Activated naive CD8-positive, alpha-beta T cell treated with anti-CD3 and anti-CD28 coated beads, Interleukin-2, amount 10 ng/mL, durations not matched to agents 7 days and 5 days (primary cell): ENCODE results near the gene DDX51. TPM values are rescaled to one million over a fixed set of nuclear protein-coding genes. Genes with fewer than 3 reads are reported as not detected.

Experiments
- ATAC-seq: fragments of 150-1000 bp; cut with Tn5 transposase; one replicate; pipeline ENCODE4 v1.10.0; 2021; ENCODE audit warnings: low read depth, moderate library complexity
- POLR2A ChIA-PET: fragments of 350-600 bp; sonication (Branson Sonifier 250); formaldehyde crosslinking; loops from one replicate; lab custom pipeline; 2021; ENCODE audit warnings: antibody characterized with exemption; lab: Charles Lee
- DNase-seq: peaks from one replicate; pipeline ENCODE4 v3.0.0; 2021
- H3K27ac Mint-ChIP-seq: one replicate; pipeline ENCODE4 v1.8.0; 2022; ENCODE audit warnings: mild to moderate bottlenecking, mixed read lengths
- H3K27me3 Mint-ChIP-seq: one replicate; pipeline ENCODE4 v1.8.0; 2022; ENCODE audit warnings: mild to moderate bottlenecking, moderate library complexity, mixed read lengths
- H3K36me3 Mint-ChIP-seq: one replicate; pipeline ENCODE4 v1.8.0; 2021; ENCODE audit warnings: mild to moderate bottlenecking, mixed read lengths
- H3K4me1 Mint-ChIP-seq: one replicate; pipeline ENCODE4 v1.8.0; 2021; ENCODE audit warnings: mixed read lengths
- H3K4me3 Mint-ChIP-seq: one replicate; pipeline ENCODE4 v1.8.0; 2022; ENCODE audit warnings: mild to moderate bottlenecking, moderate library complexity, mixed read lengths
- H3K9me3 Mint-ChIP-seq: one replicate; pipeline ENCODE4 v1.8.0; 2021; ENCODE audit warnings: mixed read lengths
- total RNA-seq, 2 experiments: library from RNA; stranded (reverse); gene quantifications; one replicate each; pipeline ENCODE4 v1.2.3, GENCODE V29; 2021

The DDX51 gene
- total RNA-seq, 2 experiments from 2014 or later: 31.9 to 33.5 TPM

DNA sequence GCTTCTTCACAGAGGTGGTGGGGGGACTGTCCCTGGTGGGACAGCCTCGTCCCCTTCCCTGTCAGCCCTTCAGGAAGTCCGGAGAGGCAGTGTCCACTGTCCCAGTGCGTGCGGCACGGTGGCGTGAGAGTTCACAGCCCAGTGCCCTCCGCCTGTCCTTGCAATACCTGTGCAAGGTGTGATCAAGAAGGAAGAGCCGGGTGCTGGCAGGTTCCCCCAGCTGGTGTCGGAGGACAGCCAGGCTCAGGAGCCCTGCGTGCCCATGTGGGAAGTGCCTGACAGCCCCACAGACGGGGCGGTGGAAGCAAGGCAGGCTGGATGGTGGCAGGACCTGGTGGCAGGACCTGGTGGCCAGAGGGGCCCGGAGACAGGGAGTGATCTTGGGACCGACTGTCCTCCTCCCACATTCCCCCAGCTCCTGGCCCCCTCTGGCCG, 16.5 kb upstream of the DDX51 start:
- Mint-ChIP-seq H3K4me1 (peaks cover 10% of the 10 kb centered on the region), H3K36me3 (no peaks in the 10 kb centered on the region), H3K4me3 (no peak overlapping the region), H3K27me3 (no peaks in the 10 kb centered on the region), H3K27ac (no peak overlapping the region), H3K9me3 (no peaks in the 10 kb centered on the region)
- DNase-seq (no peak), ATAC-seq (no peak)
- POLR2A ChIA-PET: interaction anchor here (0.9 kb wide), 1 partner anchor 25 kb away, joined by 3 read pairs; no protein-coding TSS in a partner anchor

DNA sequence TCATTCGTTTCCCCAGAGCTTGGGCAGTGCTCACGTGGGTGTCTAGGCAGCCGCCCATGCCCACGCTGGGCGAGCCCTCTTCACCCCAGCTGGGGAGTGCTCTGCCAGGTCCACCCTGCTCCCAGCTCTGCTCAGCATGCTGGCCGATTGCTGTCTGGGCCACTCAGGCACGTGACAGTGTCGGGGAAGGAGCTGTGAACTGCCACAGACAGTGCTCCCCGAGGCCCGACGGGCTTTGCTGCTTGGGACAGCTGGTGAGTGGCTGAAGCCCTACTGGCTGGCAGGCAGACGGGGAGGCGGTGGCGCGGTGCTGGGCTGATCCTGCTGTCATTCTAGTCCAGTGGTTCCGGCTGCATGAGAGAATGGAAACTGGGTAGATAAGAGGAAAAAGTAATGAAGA, 15.9 kb upstream of the DDX51 start:
- no peak overlapping the region for H3K27ac Mint-ChIP-seq
- no peaks in the 10 kb centered on the region for H3K36me3 Mint-ChIP-seq
- POLR2A ChIA-PET: no interaction called here
- no peak for ATAC-seq
- H3K9me3 Mint-ChIP-seq: no peaks in the 10 kb centered on the region
- DNase-seq: peak; percentile 33
- peaks cover 10% of the 10 kb centered on the region for H3K4me1 Mint-ChIP-seq
- H3K27me3 Mint-ChIP-seq: no peaks in the 10 kb centered on the region
- H3K4me3 Mint-ChIP-seq: no peak overlapping the region

DNA sequence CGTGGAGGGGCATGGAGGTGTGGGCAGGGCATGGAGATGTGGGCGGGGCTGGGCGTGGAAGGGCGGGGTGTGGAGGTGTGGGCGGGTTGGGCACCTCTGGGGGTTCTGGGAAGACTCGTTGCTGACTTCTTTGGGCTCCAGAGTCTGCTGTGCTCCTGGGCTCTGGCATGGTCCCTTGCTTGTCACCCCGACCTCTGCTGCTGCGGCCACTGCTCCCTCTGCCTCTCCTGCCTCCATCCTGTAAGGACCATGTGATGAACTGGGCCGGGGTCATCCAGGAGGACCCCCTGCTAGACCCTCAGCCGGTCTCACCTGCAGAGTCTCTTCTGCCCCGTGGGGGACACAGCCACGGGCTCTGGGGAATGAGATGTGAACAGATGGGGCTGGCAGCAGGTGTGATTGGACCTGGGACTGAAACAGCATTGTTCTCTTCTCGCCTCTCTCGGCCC, 15.5 kb upstream of the DDX51 start:
- H3K4me1 Mint-ChIP-seq: peaks cover 10% of the 10 kb centered on the region
- no peak overlapping the region for H3K4me3 Mint-ChIP-seq
- no peaks in the 10 kb centered on the region for H3K36me3 Mint-ChIP-seq
- no peak overlapping the region for H3K27ac Mint-ChIP-seq
- ATAC-seq (no peak), DNase-seq (peak; percentile 29)
- H3K9me3 Mint-ChIP-seq: no peaks in the 10 kb centered on the region
- no peaks in the 10 kb centered on the region for H3K27me3 Mint-ChIP-seq
- POLR2A ChIA-PET: no interaction called here

DNA sequence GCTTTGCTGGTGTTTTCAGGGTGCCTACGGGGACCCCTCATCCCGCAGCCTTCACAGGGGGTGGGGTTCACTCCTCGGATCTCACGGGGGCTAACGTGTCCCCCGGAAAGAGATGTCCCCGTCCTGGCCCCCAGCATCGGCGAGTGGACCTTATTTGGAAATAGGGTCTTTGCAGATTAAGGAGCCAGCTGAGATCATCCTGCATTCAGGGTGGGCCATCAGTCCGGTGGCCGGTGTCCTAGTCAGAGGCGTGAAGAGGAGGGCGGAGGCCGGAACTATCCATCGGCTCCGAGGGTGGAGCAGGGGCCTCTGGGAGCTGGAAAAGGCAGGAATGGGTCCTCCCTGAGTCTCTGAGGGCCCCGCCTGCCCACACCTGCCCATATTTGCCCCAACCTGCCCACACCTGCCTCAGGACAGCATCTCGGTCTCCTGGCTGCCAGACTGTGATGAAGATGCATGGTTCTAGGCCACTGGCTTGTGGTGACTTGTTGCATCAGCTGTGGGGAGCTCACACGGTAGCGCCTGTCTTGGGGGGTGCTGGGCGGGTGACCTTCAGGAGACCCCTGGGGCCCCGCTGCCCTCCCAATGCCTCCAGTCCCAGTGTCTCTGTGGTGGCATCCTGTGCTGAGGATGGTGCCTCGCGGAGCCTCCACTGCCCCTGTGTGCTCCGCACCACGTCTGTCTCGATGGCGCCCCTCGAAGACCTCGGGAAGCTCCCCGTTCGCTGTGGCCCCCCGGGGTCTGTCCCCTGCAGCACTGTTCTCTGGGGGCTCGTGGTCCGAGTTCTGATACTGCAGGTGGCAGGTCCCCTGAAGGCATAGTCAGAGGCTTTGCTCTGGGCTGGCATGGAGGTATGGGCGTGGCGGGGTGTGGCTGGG, 14.8 kb upstream of the DDX51 start:
- DNase-seq (peak; percentile 28), ATAC-seq (no peak)
- POLR2A ChIA-PET: interaction anchor here (0.9 kb wide), 1 partner anchor 30 kb away, joined by 3 read pairs; no protein-coding TSS in a partner anchor
- Mint-ChIP-seq H3K4me3 (no peak overlapping the region), H3K27me3 (no peaks in the 10 kb centered on the region), H3K27ac (no peak overlapping the region), H3K36me3 (no peaks in the 10 kb centered on the region), H3K4me1 (peaks cover 6% of the 10 kb centered on the region), H3K9me3 (no peaks in the 10 kb centered on the region)

DNA sequence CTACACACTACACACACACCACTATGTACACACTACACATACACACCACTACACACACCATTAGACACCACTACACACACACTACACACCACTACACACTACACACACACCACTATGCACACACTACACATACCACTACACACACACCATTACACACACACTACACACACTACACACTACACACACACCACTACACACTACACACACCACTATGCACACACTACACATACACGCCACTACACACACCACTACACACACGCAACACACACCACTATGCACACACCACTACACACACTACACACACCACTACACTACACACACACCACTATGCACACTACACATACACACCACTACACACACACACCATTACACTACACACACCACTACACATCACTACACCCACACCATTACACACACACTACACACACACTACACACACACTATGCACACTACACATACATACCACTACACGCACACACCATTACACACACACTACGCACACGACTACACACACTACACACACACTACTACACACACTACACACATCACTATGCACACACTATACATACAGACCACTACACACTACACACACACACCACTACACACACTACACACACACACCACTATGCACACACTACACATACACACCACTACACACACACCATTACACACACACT, 13.8 kb upstream of the DDX51 start:
- no peak overlapping the region for H3K4me3 Mint-ChIP-seq
- no peaks in the 10 kb centered on the region for H3K9me3 Mint-ChIP-seq
- no peak for DNase-seq
- no peak for ATAC-seq
- POLR2A ChIA-PET: no interaction called here
- H3K27me3 Mint-ChIP-seq: no peaks in the 10 kb centered on the region
- H3K27ac Mint-ChIP-seq: no peak overlapping the region
- H3K36me3 Mint-ChIP-seq: no peaks in the 10 kb centered on the region
- peaks cover 4% of the 10 kb centered on the region for H3K4me1 Mint-ChIP-seq

DNA sequence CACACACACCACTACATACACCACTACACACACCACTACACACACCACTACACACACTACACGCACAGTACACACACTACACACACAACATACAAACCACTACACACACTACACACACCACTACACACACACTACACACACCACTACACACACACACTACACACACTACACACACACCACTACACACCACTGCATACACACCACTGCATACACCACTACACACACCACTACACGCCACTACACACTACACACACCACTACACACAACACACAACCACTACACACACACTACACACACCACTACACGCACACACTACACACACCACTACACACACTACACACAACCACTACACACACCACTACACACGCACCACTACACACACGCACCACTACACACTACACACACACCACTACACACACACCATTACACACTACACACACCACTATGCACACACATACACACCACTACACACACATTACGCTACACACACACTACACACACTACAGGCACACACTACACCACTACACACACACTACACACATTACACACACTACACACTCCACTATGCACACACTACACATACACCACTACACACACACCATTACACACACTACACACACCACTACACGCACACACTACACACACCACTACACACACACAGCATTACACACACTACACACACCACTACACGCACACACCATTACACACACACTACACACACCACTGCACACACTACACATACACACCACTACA, 12.6 kb upstream of the DDX51 start:
- no peak overlapping the region for H3K4me3 Mint-ChIP-seq
- no peak for ATAC-seq
- no peaks in the 10 kb centered on the region for H3K27me3 Mint-ChIP-seq

DNA sequence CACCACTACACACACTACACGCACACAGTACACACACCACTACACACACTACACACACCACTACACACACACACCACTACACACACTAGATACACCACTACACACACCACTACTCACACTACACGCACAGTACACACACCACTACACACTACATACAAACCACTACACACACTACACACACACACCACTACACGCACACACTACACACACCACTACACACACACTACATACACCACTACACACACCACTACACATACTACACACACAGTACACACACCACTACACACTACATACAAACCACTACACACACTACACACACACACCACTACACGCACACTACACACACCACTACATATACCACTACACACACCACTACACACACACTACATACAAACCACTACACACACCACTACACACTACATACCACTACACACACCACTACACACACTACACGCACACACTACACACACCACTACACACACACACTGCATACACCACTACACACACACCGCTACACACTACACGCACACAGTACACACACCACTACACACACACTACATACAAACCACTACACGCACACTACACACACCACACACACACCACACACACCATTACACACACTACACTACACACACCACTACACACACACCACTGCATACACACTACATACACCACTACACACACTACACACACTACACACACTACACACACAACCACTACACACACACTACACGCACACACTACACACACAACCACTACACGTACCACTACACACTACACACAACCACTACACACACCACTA, 11.9 kb upstream of the DDX51 start:
- DNase-seq (no peak), ATAC-seq (no peak)
- POLR2A ChIA-PET: interaction anchor here (1.5 kb wide), 1 partner anchor 31 kb away, joined by 3 read pairs; no protein-coding TSS in a partner anchor
- Mint-ChIP-seq H3K36me3 (no peaks in the 10 kb centered on the region), H3K4me3 (no peak overlapping the region), H3K27me3 (no peaks in the 10 kb centered on the region), H3K4me1 (peaks cover 1% of the 10 kb centered on the region), H3K9me3 (no peaks in the 10 kb centered on the region), H3K27ac (no peak overlapping the region)

More for the DNA sequence above, 12.6 kb upstream of the DDX51 start:
- DNase-seq: no peak
- POLR2A ChIA-PET: no interaction called here
- Mint-ChIP-seq H3K9me3 (no peaks in the 10 kb centered on the region), H3K36me3 (no peaks in the 10 kb centered on the region), H3K4me1 (peaks cover 1% of the 10 kb centered on the region), H3K27ac (no peak overlapping the region)

DNA sequence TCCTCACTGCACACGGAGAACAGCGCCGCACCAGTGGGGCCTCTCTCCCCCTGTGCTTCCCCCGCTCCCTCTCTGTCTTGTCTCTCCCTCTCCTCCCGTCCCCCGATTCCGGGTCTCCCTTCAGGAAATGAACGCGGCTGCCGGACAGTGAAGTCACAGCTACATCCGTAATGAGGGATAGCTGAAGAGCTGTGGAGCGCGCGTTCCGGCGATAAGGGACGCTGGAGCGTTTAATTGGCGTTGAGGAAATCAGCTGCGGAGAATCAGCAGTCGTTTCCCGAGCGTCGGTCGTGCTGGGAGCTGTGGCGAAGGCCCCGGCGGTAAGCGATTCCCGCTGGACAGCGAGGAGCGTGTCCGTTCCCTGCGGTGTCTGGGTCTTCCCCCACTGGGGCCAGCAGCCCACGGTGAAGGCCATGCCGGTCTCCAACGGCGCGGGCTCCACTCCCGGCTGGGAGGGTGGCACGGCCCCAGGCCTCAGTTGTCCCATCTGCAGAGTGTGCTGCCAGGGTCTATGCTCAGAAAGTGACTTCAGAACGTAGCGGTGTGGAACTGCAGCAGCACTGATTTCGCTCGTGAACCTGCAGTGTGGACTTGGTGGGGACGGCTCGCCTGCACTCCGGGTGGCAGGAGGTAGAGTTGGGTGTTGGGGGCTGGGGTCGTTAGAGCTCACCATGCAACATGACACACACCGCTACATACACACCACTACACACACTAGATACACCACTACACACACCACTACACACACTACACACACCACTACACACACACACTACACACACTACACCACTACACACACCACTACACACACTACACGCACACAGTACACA, 11.0 kb upstream of the DDX51 start:
- no peaks in the 10 kb centered on the region for H3K36me3 Mint-ChIP-seq
- H3K27me3 Mint-ChIP-seq: no peaks in the 10 kb centered on the region
- no peak overlapping the region for H3K27ac Mint-ChIP-seq
- POLR2A ChIA-PET: interaction anchor here (1.5 kb wide), 1 partner anchor 32 kb away, joined by 3 read pairs; no protein-coding TSS in a partner anchor
- no peaks in the 10 kb centered on the region for H3K9me3 Mint-ChIP-seq
- peaks cover 1% of the 10 kb centered on the region for H3K4me1 Mint-ChIP-seq
- ATAC-seq (peak; percentile 19), DNase-seq (peak; percentile 37)
- no peak overlapping the region for H3K4me3 Mint-ChIP-seq

DNA sequence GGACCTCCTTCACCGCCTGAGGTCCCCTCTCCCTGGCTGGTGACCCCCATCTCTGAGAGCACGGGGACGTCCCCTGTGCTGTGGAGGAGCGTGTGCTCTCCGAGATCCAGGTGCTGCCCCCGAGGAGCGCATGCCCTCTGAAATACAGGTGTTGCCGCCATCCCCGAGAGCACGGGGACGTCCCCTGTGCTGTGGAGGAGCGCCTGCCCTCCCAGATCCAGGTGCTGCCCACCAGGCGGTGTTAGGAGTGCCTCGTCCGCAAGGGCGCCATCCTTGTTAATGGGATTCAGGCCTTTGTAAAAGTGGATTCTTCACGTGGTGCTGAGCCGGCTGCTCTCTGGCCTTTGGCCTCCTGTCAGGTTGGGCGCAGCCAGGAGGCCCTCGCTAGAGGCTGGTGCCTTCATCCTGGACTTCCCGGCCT, 10.2 kb upstream of the DDX51 start:
- Mint-ChIP-seq H3K27ac (peak overlapping the region; percentile 21), H3K27me3 (no peaks in the 10 kb centered on the region), H3K4me1 (peaks cover 1% of the 10 kb centered on the region), H3K9me3 (no peaks in the 10 kb centered on the region), H3K4me3 (no peak overlapping the region), H3K36me3 (no peaks in the 10 kb centered on the region)
- ATAC-seq (peak; percentile 6), DNase-seq (no peak)
- POLR2A ChIA-PET: interaction anchor here (0.6 to 1.5 kb wide), 5 partner anchors 9 to 461 kb away, joined by 3 read pairs; no protein-coding TSS in a partner anchor

DNA sequence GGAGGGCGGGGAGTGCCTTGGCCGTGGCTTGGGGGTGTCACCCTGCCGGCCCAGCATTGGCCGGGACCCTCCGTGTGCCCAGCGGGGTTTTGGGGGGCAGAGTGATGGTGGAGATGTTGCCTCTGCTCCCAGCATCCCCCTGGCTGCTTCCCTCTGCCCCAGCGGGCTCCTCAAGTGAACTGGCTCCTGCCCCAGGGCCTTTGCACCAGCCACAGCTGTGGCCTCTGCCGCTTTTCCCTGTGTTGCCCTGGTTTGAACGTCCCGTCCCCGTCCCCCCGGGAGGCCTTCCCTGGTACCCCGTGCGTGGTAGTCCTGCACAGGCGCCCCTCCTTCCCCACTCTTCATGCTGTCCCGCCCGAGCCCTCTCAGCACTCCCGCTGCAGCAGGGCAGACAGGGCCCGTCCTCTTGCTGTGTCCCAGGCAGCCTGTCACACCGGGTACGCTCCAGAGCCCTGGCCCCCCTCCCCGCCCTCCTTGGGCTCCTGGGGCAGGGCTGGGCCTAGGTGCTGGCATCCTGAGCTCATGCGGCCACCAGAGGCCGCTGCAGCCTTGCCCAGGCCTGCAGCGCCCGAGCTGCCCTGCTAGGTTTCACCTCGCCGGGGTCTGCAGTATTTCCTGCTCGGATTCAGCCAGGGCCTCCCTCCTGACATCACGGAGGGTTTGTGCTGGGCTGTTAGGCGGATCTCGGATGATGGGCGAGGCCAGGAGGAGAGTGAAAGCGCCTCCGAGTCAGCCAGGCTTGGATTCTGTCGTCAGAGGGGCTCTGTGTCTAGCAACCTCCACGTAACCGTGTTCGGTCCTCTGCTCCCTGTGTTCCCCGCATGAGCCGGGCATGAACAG, 9.6 kb upstream of the DDX51 start:
- Mint-ChIP-seq H3K36me3 (no peaks in the 10 kb centered on the region), H3K27me3 (no peaks in the 10 kb centered on the region), H3K27ac (peak overlapping the region; percentile 21), H3K4me1 (peaks cover 1% of the 10 kb centered on the region), H3K4me3 (no peak overlapping the region), H3K9me3 (no peaks in the 10 kb centered on the region)
- peak; percentile 84 for DNase-seq
- POLR2A ChIA-PET: interaction anchor here (0.6 to 1.1 kb wide), 4 partner anchors 9 to 461 kb away, joined by 3 read pairs; no protein-coding TSS in a partner anchor
- ATAC-seq: peak; percentile 91

DNA sequence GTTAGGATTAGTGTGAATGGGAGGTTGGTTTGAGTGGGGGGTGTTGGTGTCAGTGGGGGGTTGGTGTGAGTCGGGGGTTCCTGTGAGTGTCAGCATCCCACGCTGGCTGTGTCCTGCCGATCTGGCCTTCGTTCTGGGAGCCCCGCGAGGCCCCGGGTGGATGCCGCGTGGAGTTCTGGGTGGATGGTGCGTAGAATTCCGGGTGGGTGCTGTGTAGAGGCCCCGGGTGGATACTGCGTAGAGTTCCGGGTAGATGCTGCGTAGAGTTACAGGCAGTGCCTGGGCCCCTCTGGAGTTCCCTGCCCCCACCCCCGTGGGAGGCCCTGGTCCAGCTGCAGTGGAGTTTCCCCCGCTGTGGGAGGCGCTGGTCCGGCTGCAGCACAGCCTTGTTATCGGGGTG, 8.8 kb upstream of the DDX51 start:
- POLR2A ChIA-PET: no interaction called here
- H3K27ac Mint-ChIP-seq: no peak overlapping the region
- no peaks in the 10 kb centered on the region for H3K9me3 Mint-ChIP-seq
- no peaks in the 10 kb centered on the region for H3K27me3 Mint-ChIP-seq
- H3K36me3 Mint-ChIP-seq: no peaks in the 10 kb centered on the region
- DNase-seq (peak; percentile 29), ATAC-seq (no peak)
- H3K4me1 Mint-ChIP-seq: peaks cover 1% of the 10 kb centered on the region
- no peak overlapping the region for H3K4me3 Mint-ChIP-seq
